Measurements from ENCODE around the gene MPC1. TPM values are rescaled to one million over a fixed set of nuclear protein-coding genes. Genes with fewer than 3 reads are reported as not detected.
"Not testable (repeated sequence)": the region's sequence is repeated elsewhere in the genome, so short reads cannot be mapped to it uniquely, and the experiment has no call there.

MPC1 gene
- total and polyA plus RNA-seq, 3 experiments from 2014 or later = 36.3 to 62.1 (median 39.3) TPM

DNA sequence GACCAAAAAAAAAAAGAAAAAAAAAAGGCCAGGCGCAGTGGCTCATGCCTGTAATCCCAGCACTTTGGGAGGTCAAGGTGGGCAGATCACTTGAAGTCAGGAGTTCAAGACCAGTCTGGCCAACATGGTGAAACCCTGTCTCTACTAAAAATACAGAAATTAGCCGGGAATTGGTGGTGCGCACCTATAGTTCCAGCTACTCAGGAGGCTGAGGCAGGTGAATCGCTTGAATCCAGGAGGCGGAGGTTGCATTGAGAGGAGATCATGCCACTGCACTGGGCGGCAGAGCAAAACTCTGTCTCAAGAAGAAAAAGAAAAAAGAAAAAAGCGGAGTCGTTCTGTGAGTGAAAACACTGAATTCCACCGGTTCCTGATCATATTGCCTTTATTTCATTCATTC is 4.4 kb upstream of the MPC1 start:
- DNase-seq; H3K9me3 Mint-ChIP-seq; H3K4me1 ChIP-seq (ENCODE audit: insufficient read depth, low read length); H3K27ac Mint-ChIP-seq; H3K4me1 Mint-ChIP-seq; H3K27ac ChIP-seq (ENCODE audit: low read depth, low read length); POLR2A ChIA-PET; H3K9me3 ChIP-seq (ENCODE audit: low read length); H3K36me3 Mint-ChIP-seq; H3K27me3 ChIP-seq (ENCODE audit: insufficient read depth, low read length, poor library complexity, severe bottlenecking); H3K4me3 ChIP-seq (ENCODE audit: low read length); H3K27me3 Mint-ChIP-seq; H3K36me3 ChIP-seq (ENCODE audit: insufficient read depth, low read length): not testable (repeated sequence)
- CTCF ChIA-PET = interaction anchor here (0.7 to 2.6 kb wide), 4 partner anchors 13 to 112 kb away, joined by 3 to 9 read pairs (median 6); no protein-coding TSS in a partner anchor
- H3K4me3 Mint-ChIP-seq = peak overlapping the region in 1 of 7 donors; percentile 27

DNA sequence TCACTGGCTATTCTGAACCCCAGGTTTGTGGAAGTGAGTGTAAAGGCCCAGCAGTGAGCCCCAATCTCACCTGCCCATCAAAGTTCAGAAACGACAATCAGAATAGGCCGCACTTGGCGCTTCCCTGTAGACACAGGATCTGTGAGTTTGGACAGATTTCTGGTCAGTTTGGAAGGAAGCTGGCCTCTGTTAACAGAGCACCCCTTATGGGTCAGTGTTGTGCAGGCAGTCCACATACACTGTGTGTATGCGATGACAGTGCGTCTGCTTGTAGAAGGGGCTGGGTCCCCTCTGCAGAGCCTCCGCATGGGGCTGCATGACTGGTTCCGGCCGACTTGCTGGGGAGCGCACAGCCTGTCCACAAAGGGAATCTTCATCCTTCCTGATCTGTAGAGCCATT is 3.4 kb upstream of the MPC1 start:
- peak overlapping the region in 1 of 8 donors; percentile 30 for H3K27ac Mint-ChIP-seq
- DNase-seq = no peak
- H3K9me3 ChIP-seq (ENCODE audit: low read length) = no peaks in the 10 kb centered on the region
- H3K27me3 Mint-ChIP-seq = peaks cover 3 to 5% of the 10 kb centered on the region in 2 donors
- no peaks in the 10 kb centered on the region for H3K27me3 ChIP-seq (ENCODE audit: insufficient read depth, low read length, poor library complexity, severe bottlenecking)
- H3K4me1 ChIP-seq (ENCODE audit: insufficient read depth, low read length) = peaks cover 5% of the 10 kb centered on the region
- CTCF ChIA-PET = interaction anchor here (0.7 to 3.4 kb wide), 3 partner anchors 15 to 73 kb away, joined by 3 to 12 read pairs (median 6); no protein-coding TSS in a partner anchor
- no peak overlapping the region for H3K27ac ChIP-seq (ENCODE audit: low read depth, low read length)
- peaks cover 0 to 12% (median 0%) of the 10 kb centered on the region in 3 donors for H3K36me3 Mint-ChIP-seq
- no peak overlapping the region for H3K4me3 ChIP-seq (ENCODE audit: low read length)
- POLR2A ChIA-PET = no interaction called here
- no peaks in the 10 kb centered on the region for H3K9me3 Mint-ChIP-seq
- no peaks in the 10 kb centered on the region for H3K36me3 ChIP-seq (ENCODE audit: insufficient read depth, low read length)
- H3K4me1 Mint-ChIP-seq = peaks cover 11 to 16% (median 13%) of the 10 kb centered on the region in 3 donors
- H3K4me3 Mint-ChIP-seq = peak overlapping the region in 1 of 7 donors; percentile 27

DNA sequence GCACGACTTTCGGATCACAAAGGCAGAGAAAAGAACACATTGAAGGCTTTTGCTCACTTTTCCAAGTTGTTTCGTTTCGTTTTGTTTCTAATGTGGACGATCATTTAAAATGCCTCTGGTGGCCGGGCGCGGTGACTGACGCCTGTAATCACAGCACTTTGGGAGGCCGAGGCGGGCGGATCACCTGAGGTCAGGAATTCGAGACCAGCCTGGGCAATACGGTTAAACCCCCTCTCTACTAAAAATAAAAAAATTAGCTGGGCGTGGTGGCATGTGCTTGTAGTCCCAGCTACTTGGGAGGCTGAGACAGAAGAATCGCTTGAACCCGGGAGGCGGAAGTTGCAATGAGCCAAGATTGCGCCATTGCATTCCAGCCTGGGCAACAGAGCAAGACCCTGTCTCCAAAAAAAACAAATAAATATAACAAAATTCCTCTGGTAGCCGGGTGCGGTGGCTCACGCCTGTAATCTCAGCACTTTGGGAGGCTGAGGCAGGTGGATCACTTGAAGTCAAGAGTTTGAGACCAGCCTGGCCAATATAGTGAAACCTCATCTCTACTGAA is 1.1 kb upstream of the MPC1 start:
- H3K36me3 ChIP-seq (ENCODE audit: insufficient read depth, low read length); H3K4me1 ChIP-seq (ENCODE audit: insufficient read depth, low read length); H3K9me3 Mint-ChIP-seq; H3K9me3 ChIP-seq (ENCODE audit: low read length); H3K27me3 Mint-ChIP-seq; H3K27me3 ChIP-seq (ENCODE audit: insufficient read depth, low read length, poor library complexity, severe bottlenecking): not testable (repeated sequence)
- peak overlapping the region; percentile 83 to 93 (median 87) for H3K4me3 Mint-ChIP-seq
- peak overlapping the region; percentile 82 for H3K27ac ChIP-seq (ENCODE audit: low read depth, low read length)
- H3K4me1 Mint-ChIP-seq = peaks cover 12 to 19% (median 14%) of the 10 kb centered on the region in 3 donors
- peak in 3 of 5 donors; percentile 12 to 52 (median 12) for DNase-seq
- H3K27ac Mint-ChIP-seq = peak overlapping the region; percentile 58 to 92 (median 84)
- CTCF ChIA-PET = interaction anchor here (1.2 to 3.4 kb wide), 2 partner anchors 9 to 17 kb away, joined by 3 to 12 read pairs; no protein-coding TSS in a partner anchor
- POLR2A ChIA-PET = interaction anchor here (0.8 kb wide), 1 partner anchor 126 kb away, joined by 3 read pairs; no protein-coding TSS in a partner anchor
- H3K36me3 Mint-ChIP-seq = peaks cover 0 to 12% (median 0%) of the 10 kb centered on the region in 3 donors
- peak overlapping the region; percentile 82 for H3K4me3 ChIP-seq (ENCODE audit: low read length)

DNA sequence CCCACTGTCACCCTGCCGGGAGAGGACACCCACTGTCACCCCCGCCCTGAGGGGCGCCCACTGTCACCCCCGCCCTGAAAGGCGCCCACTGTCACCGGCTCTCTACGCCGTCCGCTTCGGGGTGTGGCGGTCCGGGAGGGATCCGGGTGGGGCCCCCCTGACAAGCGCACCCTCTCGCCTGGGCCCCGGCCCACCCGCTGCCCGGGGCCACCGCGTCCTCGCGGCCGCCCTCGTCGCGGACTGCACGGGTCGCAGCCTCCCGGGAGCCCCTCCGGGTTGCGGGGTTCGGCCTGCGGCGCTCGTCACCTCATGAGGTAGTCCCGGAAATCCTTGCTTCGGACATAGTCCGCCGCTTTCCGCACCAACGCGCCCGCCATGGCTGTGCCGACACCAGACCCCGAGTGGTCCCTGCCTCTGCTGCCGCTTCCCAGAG is 224 bp downstream of the MPC1 start:
- Histone ChIP-seq H3K9me3 (ENCODE audit: low read length) (no peaks in the 10 kb centered on the region), H3K27ac (ENCODE audit: low read depth, low read length) (peak overlapping the region; percentile 82), H3K4me3 (ENCODE audit: low read length) (peak overlapping the region; percentile 77), H3K27me3 (ENCODE audit: insufficient read depth, low read length, poor library complexity, severe bottlenecking) (no peaks in the 10 kb centered on the region), H3K4me1 (ENCODE audit: insufficient read depth, low read length) (peaks cover 6% of the 10 kb centered on the region), H3K36me3 (ENCODE audit: insufficient read depth, low read length) (no peaks in the 10 kb centered on the region)
- ChIA-PET POLR2A (no interaction called here), CTCF (interaction anchor here (1.1 kb wide), 1 partner anchor 101 kb away, joined by 5 read pairs; no protein-coding TSS in a partner anchor)
- H3K36me3 Mint-ChIP-seq = peaks cover 0 to 12% (median 0%) of the 10 kb centered on the region in 3 donors
- peaks cover 12 to 19% (median 19%) of the 10 kb centered on the region in 3 donors for H3K4me1 Mint-ChIP-seq
- peak overlapping the region; percentile 90 to 98 (median 94) for H3K4me3 Mint-ChIP-seq
- DNase-seq = no peak
- H3K27me3 Mint-ChIP-seq = peaks cover 0 to 3% of the 10 kb centered on the region in 2 donors
- peak overlapping the region in 6 of 8 donors; percentile 29 to 97 (median 88) for H3K27ac Mint-ChIP-seq
- H3K9me3 Mint-ChIP-seq = no peaks in the 10 kb centered on the region

DNA sequence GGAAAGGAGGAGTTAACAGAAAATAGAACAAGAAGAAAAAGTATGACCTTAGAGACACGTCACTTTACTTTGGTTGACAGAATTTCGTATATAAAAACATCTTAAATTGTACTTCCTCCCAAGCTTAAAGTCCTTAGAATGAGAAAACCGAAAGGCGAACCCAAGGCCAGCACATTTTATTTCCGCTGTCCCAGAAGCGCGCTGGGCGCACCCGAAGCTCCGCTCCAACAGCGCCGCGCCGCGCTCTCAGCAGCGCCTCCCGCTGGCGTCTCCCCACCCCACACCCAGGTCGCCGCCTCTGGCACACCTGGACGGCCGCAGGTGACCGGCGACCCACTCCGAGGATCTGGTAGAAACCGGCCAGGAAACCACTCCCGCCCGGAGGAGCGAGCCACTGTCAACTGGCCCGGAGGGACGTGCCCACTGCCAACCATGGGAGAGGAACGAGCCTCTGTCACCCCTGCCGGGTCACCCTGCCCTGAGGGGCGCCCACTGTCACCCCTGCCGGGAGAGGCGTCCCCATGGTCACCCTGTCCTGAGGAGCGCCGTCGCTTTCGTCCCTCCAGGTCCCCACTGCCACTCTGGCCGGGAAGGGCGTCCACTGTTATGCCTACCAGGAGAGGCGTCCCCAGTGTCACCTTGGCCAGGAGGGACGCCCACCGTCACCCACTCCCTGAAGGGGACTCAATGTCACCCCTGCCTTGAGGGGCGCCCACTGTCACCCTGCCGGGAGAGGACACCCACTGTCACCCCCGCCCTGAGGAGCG is 824 bp downstream of the MPC1 start:
- Histone ChIP-seq H3K9me3 (ENCODE audit: low read length) (no peaks in the 10 kb centered on the region), H3K36me3 (ENCODE audit: insufficient read depth, low read length) (no peaks in the 10 kb centered on the region), H3K4me3 (ENCODE audit: low read length) (peak overlapping the region; percentile 77), H3K27me3 (ENCODE audit: insufficient read depth, low read length, poor library complexity, severe bottlenecking) (no peaks in the 10 kb centered on the region), H3K27ac (ENCODE audit: low read depth, low read length) (peak overlapping the region; percentile 82), H3K4me1 (ENCODE audit: insufficient read depth, low read length) (peaks cover 6% of the 10 kb centered on the region)
- ChIA-PET CTCF (interaction anchor here (0.6 to 4.0 kb wide), 36 partner anchors 9 to 248 kb away, joined by 3 to 24 read pairs (median 4); partner anchors contain the start of gene RPS6KA2), POLR2A (interaction anchor here (0.6 kb wide), 1 partner anchor 245 kb away, joined by 4 read pairs; the partner anchor contains the start of gene RPS6KA2)
- H3K36me3 Mint-ChIP-seq = peaks cover 0 to 12% (median 1%) of the 10 kb centered on the region in 3 donors
- DNase-seq = peak; percentile 50 to 74 (median 57)
- peak overlapping the region; percentile 78 to 97 (median 88) for H3K27ac Mint-ChIP-seq
- peaks cover 12 to 19% (median 19%) of the 10 kb centered on the region in 3 donors for H3K4me1 Mint-ChIP-seq
- H3K9me3 Mint-ChIP-seq = no peaks in the 10 kb centered on the region
- peaks cover 0 to 3% of the 10 kb centered on the region in 2 donors for H3K27me3 Mint-ChIP-seq
- peak overlapping the region; percentile 90 to 98 (median 94) for H3K4me3 Mint-ChIP-seq

DNA sequence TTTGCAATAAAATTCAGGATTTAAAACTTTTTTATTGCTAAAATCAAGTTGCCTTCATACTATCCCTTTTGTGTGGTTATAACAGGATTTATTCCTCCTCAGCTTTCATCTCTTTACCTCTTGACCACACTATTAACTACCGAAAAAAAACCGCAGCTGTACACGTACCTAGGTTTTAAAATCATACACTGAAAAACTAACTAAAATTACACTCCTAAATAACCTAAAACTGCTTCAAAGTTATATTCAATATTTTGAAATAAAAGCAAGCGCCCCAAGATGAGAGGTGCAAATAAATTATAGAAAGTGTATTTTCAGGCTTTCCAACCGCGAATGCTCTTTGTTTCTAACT is 1.4 kb downstream of the MPC1 start:
- peaks cover 0 to 3% of the 10 kb centered on the region in 2 donors for H3K27me3 Mint-ChIP-seq
- Histone ChIP-seq H3K4me3 (ENCODE audit: low read length) (peak overlapping the region; percentile 77), H3K27me3 (ENCODE audit: insufficient read depth, low read length, poor library complexity, severe bottlenecking) (no peaks in the 10 kb centered on the region), H3K27ac (ENCODE audit: low read depth, low read length) (peak overlapping the region; percentile 82), H3K4me1 (ENCODE audit: insufficient read depth, low read length) (peaks cover 6% of the 10 kb centered on the region), H3K9me3 (ENCODE audit: low read length) (no peaks in the 10 kb centered on the region), H3K36me3 (ENCODE audit: insufficient read depth, low read length) (no peaks in the 10 kb centered on the region)
- POLR2A ChIA-PET = interaction anchor here (0.6 kb wide), 4 partner anchors 37 to 245 kb away, joined by 3 to 6 read pairs (median 4); partner anchors contain the start of gene RPS6KA2
- peaks cover 0 to 12% (median 1%) of the 10 kb centered on the region in 3 donors for H3K36me3 Mint-ChIP-seq
- peak overlapping the region; percentile 90 to 98 (median 94) for H3K4me3 Mint-ChIP-seq
- CTCF ChIA-PET = interaction anchor here (0.6 to 4.0 kb wide), 37 partner anchors 9 to 249 kb away, joined by 3 to 24 read pairs (median 4); partner anchors contain the start of gene RPS6KA2
- peak overlapping the region in 7 of 8 donors; percentile 34 to 97 (median 86) for H3K27ac Mint-ChIP-seq
- no peaks in the 10 kb centered on the region for H3K9me3 Mint-ChIP-seq
- H3K4me1 Mint-ChIP-seq = peaks cover 12 to 19% (median 19%) of the 10 kb centered on the region in 3 donors
- no peak for DNase-seq

DNA sequence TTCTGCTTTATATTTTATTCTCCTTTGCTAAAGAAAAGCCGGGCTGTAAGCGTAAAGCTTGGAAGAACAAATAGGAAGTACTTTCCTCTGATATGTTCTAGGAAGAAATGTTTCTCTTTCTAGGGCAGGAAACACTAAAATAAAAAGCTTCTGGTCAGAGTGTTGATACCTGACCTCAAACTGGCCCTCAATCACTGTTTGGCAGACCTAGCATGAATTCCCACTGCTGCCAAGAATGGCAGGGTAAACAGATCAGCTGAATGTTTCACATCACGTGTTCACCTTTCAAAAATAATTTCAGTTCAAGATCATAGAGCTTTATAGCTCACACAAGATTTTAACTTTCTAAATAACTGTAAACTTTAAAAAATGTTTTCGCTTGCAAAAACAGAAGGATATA is 2.9 kb downstream of the MPC1 start:
- peak overlapping the region in 1 of 7 donors; percentile 6 for H3K4me3 Mint-ChIP-seq
- no peaks in the 10 kb centered on the region for H3K9me3 Mint-ChIP-seq
- no peak overlapping the region for H3K27ac ChIP-seq (ENCODE audit: low read depth, low read length)
- CTCF ChIA-PET = interaction anchor here (1.1 to 4.0 kb wide), 7 partner anchors 19 to 109 kb away, joined by 3 to 24 read pairs (median 6); partner anchors contain the start of gene SFT2D1
- H3K27me3 ChIP-seq (ENCODE audit: insufficient read depth, low read length, poor library complexity, severe bottlenecking) = no peaks in the 10 kb centered on the region
- POLR2A ChIA-PET = no interaction called here
- H3K36me3 Mint-ChIP-seq = peaks cover 0 to 12% (median 1%) of the 10 kb centered on the region in 3 donors
- H3K9me3 ChIP-seq (ENCODE audit: low read length) = no peaks in the 10 kb centered on the region
- no peaks in the 10 kb centered on the region for H3K36me3 ChIP-seq (ENCODE audit: insufficient read depth, low read length)
- H3K4me3 ChIP-seq (ENCODE audit: low read length) = no peak overlapping the region
- H3K27me3 Mint-ChIP-seq = peaks cover 0 to 3% of the 10 kb centered on the region in 2 donors
- no peak for DNase-seq
- H3K4me1 Mint-ChIP-seq = peaks cover 12 to 19% (median 19%) of the 10 kb centered on the region in 3 donors
- H3K4me1 ChIP-seq (ENCODE audit: insufficient read depth, low read length) = peaks cover 6% of the 10 kb centered on the region
- H3K27ac Mint-ChIP-seq = peak overlapping the region in 1 of 8 donors; percentile 30
